Stimulated activated naive CD8-positive, alpha-beta T cell treated with anti-CD3 and anti-CD28 coated beads, Interleukin-15, Interleukin-2, amounts not matched to agents 100 ng/mL and 50 ng/mL, for 24 hours (primary cell): ENCODE results near the gene ZNF536.
"Not testable (repeated sequence)": the region's sequence is repeated elsewhere in the genome, so short reads cannot be mapped to it uniquely, and the experiment has no call there.

Experiments
- H3K27ac Mint-ChIP-seq: one replicate; pipeline ENCODE4 v1.8.0; 2021; ENCODE audit warnings: mild to moderate bottlenecking, mixed read lengths
- H3K27me3 Mint-ChIP-seq: one replicate; pipeline ENCODE4 v1.8.0; 2021; ENCODE audit warnings: mixed read lengths
- H3K36me3 Mint-ChIP-seq: one replicate; pipeline ENCODE4 v1.8.0; 2021; ENCODE audit warnings: low read depth, mixed read lengths
- H3K4me1 Mint-ChIP-seq: one replicate; pipeline ENCODE4 v1.8.0; 2021; ENCODE audit warnings: low read depth, mixed read lengths
- H3K4me3 Mint-ChIP-seq: one replicate; pipeline ENCODE4 v1.8.0; 2021; ENCODE audit warnings: mild to moderate bottlenecking, mixed read lengths
- H3K9me3 Mint-ChIP-seq: one replicate; pipeline ENCODE4 v1.8.0; 2021; ENCODE audit warnings: mixed read lengths

The ZNF536 gene

DNA sequence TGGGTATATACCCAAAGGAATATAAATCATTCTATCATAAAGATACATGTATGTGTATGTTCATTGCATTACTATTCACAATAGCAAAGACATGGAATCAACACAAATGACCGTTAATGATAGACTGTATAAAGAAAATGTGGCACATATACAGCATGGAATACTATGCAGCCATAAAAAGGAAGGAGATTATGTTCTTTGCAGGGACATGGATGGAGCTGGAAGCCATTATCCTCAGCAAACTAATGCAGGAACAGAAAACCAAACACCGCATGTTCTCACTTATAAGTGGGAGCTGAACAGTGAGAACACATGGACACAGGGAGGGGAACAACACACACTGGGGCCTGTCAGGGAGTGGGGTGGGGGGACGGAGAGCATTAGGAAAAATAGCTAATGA lies 125.9 kb downstream of the ZNF536 start:
- not testable (repeated sequence) for H3K4me3 Mint-ChIP-seq, H3K9me3 Mint-ChIP-seq, H3K27me3 Mint-ChIP-seq

DNA sequence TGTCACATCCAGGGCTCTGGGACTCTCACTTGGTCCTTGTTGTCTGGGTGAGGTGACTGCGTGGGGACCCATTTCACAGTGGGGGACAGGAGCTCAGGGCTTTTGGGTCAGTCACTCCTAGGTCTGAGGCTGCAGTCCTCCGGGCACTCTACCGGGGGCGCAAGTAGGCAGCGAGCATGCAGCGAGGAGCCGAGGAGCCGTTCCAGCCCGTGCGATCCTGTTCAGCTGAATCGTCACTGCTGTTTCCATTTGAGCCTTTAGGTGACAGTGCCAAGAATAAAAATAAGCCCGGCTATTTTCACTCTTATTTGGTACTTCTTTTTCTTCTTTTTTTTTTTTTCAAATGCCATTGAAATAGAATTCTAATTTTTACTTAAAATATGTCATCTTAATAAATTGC lies 126.5 kb downstream of the ZNF536 start:
- Mint-ChIP-seq H3K27me3 (peaks cover 8% of the 10 kb centered on the region), H3K9me3 (no peaks in the 10 kb centered on the region), H3K27ac (no peak overlapping the region)

More for the DNA sequence above, 125.9 kb downstream of the ZNF536 start:
- not testable (repeated sequence) for H3K27ac Mint-ChIP-seq, H3K4me1 Mint-ChIP-seq, H3K36me3 Mint-ChIP-seq

DNA sequence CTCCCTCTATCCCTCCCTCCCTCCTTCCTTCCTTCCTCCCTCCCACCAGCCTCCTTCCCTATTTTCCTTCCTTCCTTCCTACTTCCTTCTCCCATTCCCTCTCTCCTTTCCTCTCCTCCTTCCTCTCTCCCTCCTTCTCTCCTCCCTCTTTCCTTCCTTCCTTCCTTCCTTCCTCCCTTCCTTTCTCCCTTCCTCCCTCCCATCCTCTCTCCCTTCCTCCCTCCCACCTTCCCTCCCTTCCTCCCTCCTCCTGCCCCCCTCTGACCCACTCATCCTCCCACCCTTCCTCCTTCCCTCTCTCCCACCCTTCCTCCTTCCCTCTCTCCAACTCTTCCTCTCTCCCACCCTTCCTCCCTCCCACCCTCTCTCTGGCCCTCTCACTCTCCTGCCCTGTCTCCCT lies 132.1 kb downstream of the ZNF536 start:
- peaks cover 4% of the 10 kb centered on the region for H3K27me3 Mint-ChIP-seq
- H3K27ac Mint-ChIP-seq: no peak overlapping the region
- no peaks in the 10 kb centered on the region for H3K4me1 Mint-ChIP-seq
- no peaks in the 10 kb centered on the region for H3K36me3 Mint-ChIP-seq
- H3K9me3 Mint-ChIP-seq: no peaks in the 10 kb centered on the region
- H3K4me3 Mint-ChIP-seq: no peak overlapping the region

More for the DNA sequence above, 126.5 kb downstream of the ZNF536 start:
- Mint-ChIP-seq H3K4me3 (no peak overlapping the region), H3K4me1 (no peaks in the 10 kb centered on the region), H3K36me3 (no peaks in the 10 kb centered on the region)

DNA sequence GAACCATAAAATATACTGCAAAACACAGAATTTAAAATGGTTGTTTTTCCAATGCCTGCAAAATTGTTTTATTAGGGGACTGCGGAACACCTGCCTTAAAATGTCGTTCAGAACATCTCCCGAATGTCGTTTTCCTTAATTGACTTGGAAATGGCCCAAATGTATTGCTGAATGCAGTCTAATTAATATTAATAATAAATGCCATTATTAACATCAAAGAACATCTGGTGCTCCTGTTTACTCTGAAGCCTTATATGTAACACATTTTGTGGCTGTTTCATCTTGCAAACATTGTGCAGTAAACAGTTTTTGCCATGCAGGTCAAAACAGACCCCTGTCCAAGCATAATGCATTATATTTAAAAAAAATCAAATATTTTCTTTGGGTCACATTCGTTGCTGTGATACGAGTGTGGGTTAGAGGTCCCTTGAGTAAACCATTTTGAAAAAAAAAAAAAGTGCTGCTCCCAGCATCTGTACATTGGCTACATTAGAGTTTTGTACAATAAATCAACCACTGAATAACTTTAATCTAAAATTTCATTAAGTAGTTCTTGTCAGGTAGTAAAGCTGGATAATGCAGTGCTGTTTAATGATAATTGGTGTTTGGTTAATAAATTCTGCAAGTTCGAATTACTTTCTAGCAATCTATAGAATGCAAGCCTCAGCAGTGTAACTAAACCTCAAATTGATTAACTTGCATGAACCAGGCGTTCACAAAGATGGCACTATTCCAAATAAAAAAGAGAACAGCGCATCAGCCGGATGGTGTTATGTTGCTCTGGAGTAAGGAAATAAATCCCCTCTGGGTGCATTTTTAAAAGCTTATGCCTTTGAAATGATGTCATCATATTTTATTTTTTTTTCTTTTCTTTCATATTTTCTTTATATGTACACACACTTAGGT lies 140.2 kb downstream of the ZNF536 start:
- no peaks in the 10 kb centered on the region for H3K36me3 Mint-ChIP-seq
- H3K27me3 Mint-ChIP-seq: peaks cover 5% of the 10 kb centered on the region

DNA sequence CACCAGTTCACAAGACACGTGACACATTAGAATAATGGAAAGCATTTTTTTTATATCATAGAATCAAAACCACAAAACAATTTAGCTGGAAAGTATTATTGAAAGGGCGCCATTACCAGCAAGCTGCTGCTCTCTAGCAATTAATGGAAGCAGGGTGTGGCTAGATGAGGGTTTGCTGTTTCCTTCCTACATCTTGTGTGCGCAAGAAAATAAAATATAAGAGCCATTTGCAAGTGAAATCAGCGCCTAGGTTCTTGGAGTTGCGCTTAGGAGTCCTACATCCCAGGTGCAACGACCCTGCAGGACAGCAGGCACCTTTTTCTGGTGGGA lies 140.9 kb downstream of the ZNF536 start:
- Mint-ChIP-seq H3K9me3 (no peaks in the 10 kb centered on the region), H3K27ac (no peak overlapping the region), H3K36me3 (no peaks in the 10 kb centered on the region), H3K4me1 (no peaks in the 10 kb centered on the region), H3K4me3 (no peak overlapping the region), H3K27me3 (peaks cover 5% of the 10 kb centered on the region)

More for the DNA sequence above, 140.2 kb downstream of the ZNF536 start:
- Mint-ChIP-seq H3K27ac (no peak overlapping the region), H3K4me3 (no peak overlapping the region), H3K4me1 (no peaks in the 10 kb centered on the region), H3K9me3 (no peaks in the 10 kb centered on the region)

DNA sequence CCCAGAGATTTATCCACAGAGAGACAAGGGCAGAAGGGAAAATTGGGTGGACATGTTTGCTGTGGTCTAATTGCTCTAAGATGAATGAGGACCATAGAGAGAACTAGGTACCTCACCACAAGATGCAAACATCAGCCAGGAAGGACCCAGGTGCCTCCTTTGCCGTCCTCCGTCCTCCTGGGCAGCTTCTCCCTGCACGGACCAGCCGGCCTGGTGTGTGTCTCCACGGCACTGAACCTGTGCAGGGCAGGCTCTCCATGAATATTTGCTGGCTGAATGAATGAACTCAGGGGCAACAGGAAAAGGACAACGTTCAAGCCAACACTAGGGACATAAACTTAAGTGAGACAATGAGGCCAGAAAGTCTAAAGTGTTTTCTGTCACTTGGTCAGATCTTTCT lies 143.9 kb downstream of the ZNF536 start:
- Mint-ChIP-seq H3K27ac (no peak overlapping the region), H3K36me3 (no peaks in the 10 kb centered on the region), H3K9me3 (no peaks in the 10 kb centered on the region), H3K4me3 (no peak overlapping the region), H3K4me1 (no peaks in the 10 kb centered on the region), H3K27me3 (peaks cover 5% of the 10 kb centered on the region)

DNA sequence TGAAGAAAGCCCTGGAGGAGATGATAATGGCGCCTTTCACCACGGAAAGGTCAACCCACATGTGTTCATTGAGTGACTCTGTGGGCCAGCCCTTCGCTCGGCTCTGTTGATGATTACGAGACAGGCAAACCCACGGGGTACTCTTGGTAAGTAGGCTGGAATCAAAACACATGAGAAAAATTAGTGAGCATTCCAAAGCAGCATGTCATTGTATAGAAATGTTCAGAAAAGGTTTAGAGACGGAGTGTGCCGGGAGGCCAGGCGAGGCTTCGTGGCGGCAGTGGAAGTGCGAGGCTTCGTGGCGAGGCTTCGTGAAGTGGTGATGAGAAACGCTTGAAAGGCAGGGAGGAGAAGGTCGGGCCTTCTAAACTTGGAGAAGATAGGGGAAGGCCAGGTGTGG lies 144.3 kb downstream of the ZNF536 start:
- Mint-ChIP-seq H3K36me3 (no peaks in the 10 kb centered on the region), H3K27ac (no peak overlapping the region), H3K9me3 (no peaks in the 10 kb centered on the region), H3K4me3 (no peak overlapping the region), H3K4me1 (no peaks in the 10 kb centered on the region), H3K27me3 (peaks cover 5% of the 10 kb centered on the region)

DNA sequence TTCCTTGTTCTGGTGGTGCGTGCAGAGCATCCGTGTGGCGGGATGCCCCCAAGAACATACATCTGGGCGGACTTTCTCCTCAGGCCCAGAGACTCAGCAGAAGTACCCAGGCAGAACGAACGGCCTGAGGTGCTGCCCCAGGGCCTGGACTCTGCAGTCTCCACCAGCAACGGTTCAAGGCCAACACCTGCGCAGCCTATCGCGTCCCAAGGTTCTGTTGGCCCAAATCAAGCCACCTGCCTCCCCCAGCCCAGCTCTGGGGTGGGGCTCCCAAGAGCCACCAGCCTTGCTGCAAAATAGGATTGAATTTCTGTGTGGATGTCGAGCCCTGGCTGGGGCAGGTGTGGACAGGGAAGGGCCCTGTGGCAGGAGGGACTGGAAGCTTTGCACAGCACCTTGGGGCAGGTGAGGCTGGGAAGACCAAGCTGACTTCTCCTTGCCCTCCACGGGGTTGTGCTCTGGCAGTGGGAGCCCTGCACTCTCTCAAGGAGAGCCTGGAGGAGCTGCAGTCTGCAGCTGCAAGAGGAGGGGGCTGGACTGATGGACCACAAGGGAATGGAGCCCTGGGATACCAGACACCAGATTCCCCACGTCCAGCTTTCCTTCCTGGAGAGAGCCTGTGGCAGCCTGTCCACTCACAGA lies 146.9 kb downstream of the ZNF536 start:
- Mint-ChIP-seq H3K4me3 (no peak overlapping the region), H3K27me3 (no peaks in the 10 kb centered on the region), H3K27ac (no peak overlapping the region), H3K36me3 (no peaks in the 10 kb centered on the region), H3K9me3 (no peaks in the 10 kb centered on the region), H3K4me1 (no peaks in the 10 kb centered on the region)

DNA sequence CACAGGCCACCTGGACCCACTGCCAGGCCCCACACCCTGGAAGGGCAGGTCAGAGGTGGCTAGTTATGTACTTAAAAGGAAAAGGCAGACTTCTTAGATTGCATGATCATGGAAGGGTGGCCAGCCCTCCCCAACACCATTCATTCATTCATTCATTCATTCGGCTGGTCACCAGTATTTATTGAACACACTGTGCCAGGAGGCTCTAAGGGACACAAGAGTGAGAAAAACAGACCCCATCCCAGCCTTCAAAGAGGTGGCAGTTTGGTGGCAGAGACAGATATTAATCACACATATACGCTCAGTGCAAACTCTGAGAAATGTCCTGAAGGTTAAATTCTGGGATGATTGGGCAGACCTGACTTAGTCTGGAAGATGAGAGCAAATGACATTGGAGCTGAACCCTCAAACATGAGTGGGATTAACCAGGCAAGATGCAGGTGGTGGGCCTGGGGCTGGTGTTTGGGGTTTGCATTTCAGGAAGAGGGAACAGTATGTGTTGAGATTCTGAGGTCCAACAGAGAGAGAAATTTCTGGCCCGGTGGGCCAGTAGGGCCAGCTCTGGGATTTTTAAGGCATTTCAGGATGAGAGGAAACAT lies 147.5 kb downstream of the ZNF536 start:
- Mint-ChIP-seq H3K27ac (no peak overlapping the region), H3K36me3 (no peaks in the 10 kb centered on the region), H3K4me1 (no peaks in the 10 kb centered on the region), H3K4me3 (no peak overlapping the region), H3K27me3 (no peaks in the 10 kb centered on the region), H3K9me3 (no peaks in the 10 kb centered on the region)

DNA sequence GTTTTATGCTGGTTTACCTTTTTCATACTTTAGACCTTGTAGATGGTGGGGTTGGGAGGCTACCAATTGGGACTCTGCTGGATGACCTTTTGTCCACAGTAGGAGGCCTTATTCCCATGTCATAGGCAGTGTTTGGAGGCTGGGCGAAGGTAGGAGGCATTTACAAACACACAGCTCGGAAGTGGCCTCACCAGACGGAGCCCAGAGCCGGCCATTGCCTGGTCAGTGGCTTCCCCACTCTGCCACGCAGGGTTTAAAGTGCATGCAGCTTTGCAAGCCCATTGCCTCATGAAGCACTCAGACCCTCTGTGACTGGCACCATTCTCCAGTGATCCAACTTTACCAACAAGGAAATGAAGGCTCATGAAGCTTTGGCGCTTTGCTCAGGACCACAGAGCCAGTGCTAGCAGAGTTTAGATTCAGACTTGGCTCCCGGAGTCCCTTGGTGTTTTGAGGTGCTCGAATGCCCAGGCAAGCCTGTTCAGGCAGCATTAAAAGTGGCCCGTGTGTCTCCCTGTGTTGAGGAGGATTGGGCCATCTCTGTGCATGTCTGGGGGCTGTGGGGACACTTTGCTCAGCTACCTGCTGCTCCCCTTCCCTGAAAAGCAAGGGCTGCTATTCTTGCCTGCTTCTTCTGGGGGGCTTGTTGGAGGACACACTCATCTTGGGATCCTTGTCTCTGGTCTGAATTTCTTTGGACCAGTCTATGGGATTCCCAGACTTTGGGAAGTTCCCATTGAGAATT lies 148.7 kb downstream of the ZNF536 start:
- Mint-ChIP-seq H3K4me3 (no peak overlapping the region), H3K36me3 (no peaks in the 10 kb centered on the region), H3K27me3 (no peaks in the 10 kb centered on the region), H3K27ac (no peak overlapping the region), H3K9me3 (no peaks in the 10 kb centered on the region), H3K4me1 (no peaks in the 10 kb centered on the region)

DNA sequence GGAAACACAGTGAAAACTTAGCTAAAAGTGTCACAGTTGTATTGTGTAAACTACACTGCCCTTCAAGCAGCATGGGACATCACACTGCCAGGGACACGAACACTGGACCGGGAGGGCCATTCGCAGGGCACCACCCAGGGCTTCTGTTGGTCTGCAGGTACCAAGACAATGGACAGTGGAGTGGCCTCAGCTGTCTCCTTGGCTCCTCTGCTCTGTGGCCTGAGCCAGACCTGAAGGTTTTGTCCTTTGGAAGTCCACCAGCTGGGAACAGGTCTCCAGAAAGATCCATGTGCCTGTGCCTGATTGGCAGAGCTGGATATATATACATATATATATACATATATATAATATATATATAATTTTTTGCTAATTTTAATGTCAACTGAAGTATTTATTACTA lies 149.8 kb downstream of the ZNF536 start:
- H3K36me3 Mint-ChIP-seq: no peaks in the 10 kb centered on the region
- no peaks in the 10 kb centered on the region for H3K27me3 Mint-ChIP-seq
- H3K4me1 Mint-ChIP-seq: no peaks in the 10 kb centered on the region
- no peak overlapping the region for H3K4me3 Mint-ChIP-seq
- H3K27ac Mint-ChIP-seq: no peak overlapping the region
- H3K9me3 Mint-ChIP-seq: no peaks in the 10 kb centered on the region

DNA sequence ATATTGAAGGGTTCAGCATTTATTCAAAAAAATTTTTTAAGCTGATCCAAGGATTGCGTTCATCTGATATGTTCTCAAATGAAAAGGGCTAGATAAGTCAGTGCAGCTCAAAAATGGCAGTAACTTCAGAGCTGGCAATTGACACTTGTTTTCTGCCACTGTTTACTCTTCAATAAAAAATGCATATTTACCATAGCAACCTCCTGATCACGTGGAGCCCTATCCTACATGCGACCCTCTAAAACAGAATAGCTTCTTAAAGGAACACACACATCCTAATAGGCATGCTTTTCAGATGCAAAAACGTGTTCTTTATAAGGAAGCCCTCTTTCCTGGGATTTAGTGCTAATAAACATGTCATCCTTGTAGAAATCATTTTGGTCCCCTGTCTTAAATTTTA lies 150.2 kb downstream of the ZNF536 start:
- H3K36me3 Mint-ChIP-seq: no peaks in the 10 kb centered on the region
- H3K4me1 Mint-ChIP-seq: no peaks in the 10 kb centered on the region
- no peak overlapping the region for H3K4me3 Mint-ChIP-seq
- H3K27me3 Mint-ChIP-seq: no peaks in the 10 kb centered on the region
- no peak overlapping the region for H3K27ac Mint-ChIP-seq
- no peaks in the 10 kb centered on the region for H3K9me3 Mint-ChIP-seq

DNA sequence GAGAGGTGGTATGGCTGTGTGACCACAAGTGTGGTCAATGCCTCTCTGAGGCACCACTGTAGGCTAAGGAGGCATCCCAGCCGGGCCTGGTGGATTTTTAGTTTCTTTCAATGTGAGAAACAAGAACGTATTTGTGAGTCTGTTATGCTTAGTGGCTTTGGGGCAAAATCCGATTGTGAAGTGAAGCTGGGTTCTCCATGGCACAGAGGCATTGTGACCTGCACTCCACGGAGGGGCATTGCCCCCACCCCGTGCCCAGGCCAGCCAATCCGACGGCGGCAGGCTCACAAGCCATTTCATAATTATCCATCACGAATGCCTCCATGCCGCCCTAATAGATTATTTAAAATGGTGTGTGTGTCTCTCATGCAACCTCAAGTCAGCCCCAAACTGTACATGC lies 151.6 kb downstream of the ZNF536 start:
- H3K27ac Mint-ChIP-seq: no peak overlapping the region
- H3K27me3 Mint-ChIP-seq: no peaks in the 10 kb centered on the region
- no peaks in the 10 kb centered on the region for H3K9me3 Mint-ChIP-seq
- no peaks in the 10 kb centered on the region for H3K4me1 Mint-ChIP-seq
- H3K4me3 Mint-ChIP-seq: no peak overlapping the region
- H3K36me3 Mint-ChIP-seq: no peaks in the 10 kb centered on the region

DNA sequence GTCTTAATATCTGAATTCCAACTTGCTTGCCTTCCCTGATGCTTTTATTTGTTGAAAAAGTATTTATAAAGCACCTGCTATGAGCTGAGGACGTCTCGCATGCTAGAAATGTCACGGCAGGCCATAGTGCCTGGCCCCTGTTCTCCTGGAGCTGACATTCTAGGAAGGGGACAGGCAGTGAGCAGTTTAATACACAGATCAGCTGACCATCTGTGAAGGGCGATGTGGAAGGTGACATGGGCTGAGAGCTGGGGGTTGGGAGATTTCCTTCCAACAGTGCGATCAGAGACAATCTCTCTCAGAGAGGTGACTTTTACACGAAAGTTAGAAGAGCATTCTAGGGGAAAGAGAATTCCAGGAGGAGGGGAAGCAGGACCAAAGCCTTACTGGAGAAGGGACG lies 153.2 kb downstream of the ZNF536 start:
- H3K4me3 Mint-ChIP-seq: no peak overlapping the region
- H3K27ac Mint-ChIP-seq: no peak overlapping the region
- no peaks in the 10 kb centered on the region for H3K9me3 Mint-ChIP-seq
- no peaks in the 10 kb centered on the region for H3K36me3 Mint-ChIP-seq
- no peaks in the 10 kb centered on the region for H3K27me3 Mint-ChIP-seq
- no peaks in the 10 kb centered on the region for H3K4me1 Mint-ChIP-seq

DNA sequence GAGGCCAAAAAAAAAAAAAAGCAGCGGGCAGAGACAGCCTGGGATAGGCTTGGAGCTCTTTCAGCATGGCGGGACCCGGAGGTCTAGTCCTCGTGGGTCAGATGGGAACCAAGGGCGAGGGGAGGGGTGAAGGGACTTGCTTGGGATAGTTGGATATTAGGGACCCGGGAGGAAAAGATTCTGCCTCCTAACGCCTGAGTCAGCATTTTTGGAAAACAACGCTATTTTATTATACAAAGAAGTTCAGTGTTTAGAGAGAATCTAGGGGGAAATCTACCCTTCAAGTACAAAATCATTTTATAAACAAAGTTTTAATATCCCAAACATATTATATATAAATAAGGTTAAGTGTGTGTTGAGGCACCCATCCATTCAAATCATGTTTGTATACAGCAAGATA lies 156.7 kb downstream of the ZNF536 start:
- H3K4me1 Mint-ChIP-seq: no peaks in the 10 kb centered on the region
- no peak overlapping the region for H3K4me3 Mint-ChIP-seq
- no peak overlapping the region for H3K27ac Mint-ChIP-seq
- H3K36me3 Mint-ChIP-seq: no peaks in the 10 kb centered on the region
- H3K9me3 Mint-ChIP-seq: no peaks in the 10 kb centered on the region
- no peaks in the 10 kb centered on the region for H3K27me3 Mint-ChIP-seq
